IMR-90 (cell line): ENCODE measurements around the gene ISG20L2. TPM values are rescaled to one million over a fixed set of nuclear protein-coding genes. Genes with fewer than 3 reads are reported as not detected.

Source experiments
- ATAC-seq: fragments of 200-7000 bp; cut with Tn5 transposase; 2 replicates; pipeline ENCODE4 v1.9.1; 2020; ENCODE audit warnings: low read depth, mild to moderate bottlenecking, moderate library complexity
- BruUV-seq: library from RNA; stranded (reverse); fragments of 400-500 nt; replicated peaks from 2 replicates; lab custom pipeline; 2021; lab: Mats Ljungman, UMichigan
- CTCF ChIA-PET: fragments of 300-600 bp; formaldehyde crosslinking; extraction: SDS; loops from one replicate; lab custom pipeline; 2021; ENCODE audit warnings: antibody characterized with exemption; lab: Yijun Ruan, JAX
- POLR2A ChIA-PET: fragments of 300-600 bp; sonication (Branson Sonifier 250); formaldehyde crosslinking; loops from one replicate; lab custom pipeline; 2022; ENCODE audit warnings: antibody characterized with exemption; ENCODE audit not compliant: unreplicated experiment; lab: Charles Lee
- DNase-seq: peaks from one replicate; pipeline ENCODE4 v3.0.0; 2013
- H2AFZ ChIP-seq: replicated peaks from 2 replicates; pipeline ENCODE3; 2013; ENCODE audit warnings: low read length, mild to moderate bottlenecking; ENCODE audit not compliant: poor library complexity
- H2AK5ac ChIP-seq: 2 replicates; pipeline ENCODE4 v1.6.1; 2013; ENCODE audit warnings: low read depth, low read length, inconsistent platforms
- H2AK9ac ChIP-seq: replicated peaks from 2 replicates; pipeline ENCODE3; 2013; ENCODE audit warnings: mild to moderate bottlenecking, low read depth, low read length, moderate library complexity; ENCODE audit not compliant: poor library complexity
- H2BK120ac ChIP-seq: 2 replicates; pipeline ENCODE4 v1.6.1; 2013; ENCODE audit warnings: low read depth, low read length, inconsistent platforms
- H2BK15ac ChIP-seq: 3 replicates; pipeline ENCODE4 v1.6.1; 2013; ENCODE audit warnings: low read depth, low read length, inconsistent platforms
- H2BK20ac ChIP-seq: 2 replicates; pipeline ENCODE4 v1.6.1; 2013; ENCODE audit warnings: low read depth, mild to moderate bottlenecking, inconsistent platforms, low read length, moderate library complexity
- H2BK5ac ChIP-seq: 2 replicates; pipeline ENCODE4 v1.6.1; 2013; ENCODE audit warnings: mild to moderate bottlenecking, low read depth, low read length, inconsistent platforms; ENCODE audit not compliant: poor library complexity, severe bottlenecking
- H3K14ac ChIP-seq: replicated peaks from 2 replicates; pipeline ENCODE4 v1.6.1; 2013; ENCODE audit warnings: low read depth, low read length, inconsistent platforms
- H3K18ac ChIP-seq: 2 replicates; pipeline ENCODE4 v1.6.1; 2013; ENCODE audit warnings: low read depth, low read length, control low read depth
- H3K23ac ChIP-seq: 2 replicates; pipeline ENCODE4 v1.6.1; 2013; ENCODE audit warnings: low read depth, low read length, inconsistent platforms
- H3K27ac ChIP-seq: 2 replicates; pipeline ENCODE4 v1.5.1; 2013; ENCODE audit warnings: mild to moderate bottlenecking, control low read depth, low read length; ENCODE audit not compliant: insufficient read depth
- H3K27me3 ChIP-seq: 2 replicates; pipeline ENCODE4 v1.6.1; 2013; ENCODE audit warnings: low read length; ENCODE audit not compliant: control insufficient read depth, insufficient read depth
- H3K36me3 ChIP-seq: 2 replicates; pipeline ENCODE4 v1.6.1; 2013; ENCODE audit warnings: low read length, mixed read lengths; ENCODE audit not compliant: control insufficient read depth, insufficient read depth
- H3K4ac ChIP-seq: 2 replicates; pipeline ENCODE4 v1.6.1; 2013; ENCODE audit warnings: low read depth, low read length, inconsistent platforms
- H3K4me1 ChIP-seq: 2 replicates; pipeline ENCODE4 v1.6.1; 2013; ENCODE audit warnings: low read length, mixed read lengths; ENCODE audit not compliant: control insufficient read depth, insufficient read depth
- H3K4me2 ChIP-seq: 2 replicates; pipeline ENCODE4 v1.6.1; 2013; ENCODE audit warnings: low read depth, mild to moderate bottlenecking, control low read depth, low read length, moderate library complexity
- H3K4me3 ChIP-seq: 2 replicates; pipeline ENCODE4 v1.5.1; 2013; ENCODE audit warnings: low read depth, mild to moderate bottlenecking, control low read depth, low read length, moderate library complexity; ENCODE audit not compliant: insufficient read depth
- H3K56ac ChIP-seq: 2 replicates; pipeline ENCODE4 v1.6.1; 2013; ENCODE audit warnings: low read length, inconsistent platforms; ENCODE audit not compliant: insufficient read depth; ENCODE audit errors: extremely low read depth
- H3K79me1 ChIP-seq, 2 experiments: 2 replicates each; pipeline ENCODE4 v1.6.1; 2013; ENCODE audit warnings: low read length in 2 of 2, inconsistent platforms in 1 of 2, low read depth in 1 of 2
- H3K9ac ChIP-seq: 2 replicates; pipeline ENCODE4 v1.6.1; 2013; ENCODE audit warnings: low read depth, low read length, control low read depth
- H3K9me1 ChIP-seq: 2 replicates; pipeline ENCODE4 v1.6.1; 2013; ENCODE audit warnings: low read length, inconsistent platforms; ENCODE audit not compliant: insufficient read depth
- H3K9me3 ChIP-seq: 2 replicates; pipeline ENCODE4 v1.6.1; 2013; ENCODE audit warnings: low read length; ENCODE audit not compliant: control insufficient read depth, insufficient read depth
- H4K20me1 ChIP-seq: 2 replicates; pipeline ENCODE4 v1.6.1; 2013; ENCODE audit warnings: low read length, inconsistent platforms; ENCODE audit not compliant: insufficient read depth
- H4K5ac ChIP-seq: 2 replicates; pipeline ENCODE4 v1.6.1; 2013; ENCODE audit warnings: mild to moderate bottlenecking, low read depth, low read length, control low read depth
- H4K8ac ChIP-seq, 2 experiments: 2 replicates each; pipeline ENCODE4 v1.6.1; 2013; ENCODE audit warnings: low read depth in 2 of 2, low read length in 2 of 2, control low read depth in 1 of 2, inconsistent platforms in 1 of 2
- H4K91ac ChIP-seq: 2 replicates; pipeline ENCODE4 v1.6.1; 2013; ENCODE audit warnings: low read depth, low read length, inconsistent platforms; ENCODE audit not compliant: insufficient read depth
- BHLHE40 ChIP-seq: fragments of 150-350 bp; IDR thresholded peaks from 2 replicates; pipeline ENCODE4 v1.6.1; 2016; ENCODE audit warnings: mild to moderate bottlenecking, low read depth, low read length
- CEBPB ChIP-seq: IDR thresholded peaks from 2 replicates; pipeline ENCODE4 v1.6.1; 2012; ENCODE audit warnings: low read depth, low read length, improper control_type of control experiment
- CHD1 ChIP-seq: IDR thresholded peaks from 2 replicates; pipeline ENCODE4 v1.6.1; 2012; ENCODE audit warnings: low read depth, low read length, improper control_type of control experiment
- ELK1 ChIP-seq: fragments of 150-350 bp; IDR thresholded peaks from 2 replicates; pipeline ENCODE4 v1.6.1; 2016; ENCODE audit warnings: low read depth, mild to moderate bottlenecking, low read length, moderate library complexity, borderline replicate concordance
- FOS ChIP-seq: fragments of 150-350 bp; IDR thresholded peaks from 2 replicates; pipeline ENCODE4 v1.6.1; 2016; ENCODE audit warnings: low read depth, low read length
- MAFK ChIP-seq: IDR thresholded peaks from 2 replicates; pipeline ENCODE4 v1.6.1; 2012; ENCODE audit warnings: low read depth, low read length, improper control_type of control experiment
- MAZ ChIP-seq: IDR thresholded peaks from 2 replicates; pipeline ENCODE4 v1.6.1; 2012; ENCODE audit warnings: low read depth, mild to moderate bottlenecking, low read length, improper control_type of control experiment, moderate library complexity, borderline replicate concordance
- MXI1 ChIP-seq: IDR thresholded peaks from 2 replicates; pipeline ENCODE4 v1.6.1; 2012; ENCODE audit warnings: low read depth, mild to moderate bottlenecking, low read length, moderate library complexity, borderline replicate concordance
- NFE2L2 ChIP-seq: fragments of 150-350 bp; IDR thresholded peaks from 2 replicates; pipeline ENCODE4 v1.6.1; 2016; ENCODE audit warnings: low read depth, mild to moderate bottlenecking, low read length
- POLR2A ChIP-seq: IDR thresholded peaks from 2 replicates; pipeline ENCODE4 v1.6.1; 2012; ENCODE audit warnings: mild to moderate bottlenecking, low read depth, low read length
- RAD21 ChIP-seq: IDR thresholded peaks from 2 replicates; pipeline ENCODE4 v1.6.1; 2012; ENCODE audit warnings: low read length, improper control_type of control experiment
- RCOR1 ChIP-seq: IDR thresholded peaks from 2 replicates; pipeline ENCODE4 v1.6.1; 2012; ENCODE audit warnings: mild to moderate bottlenecking, low read length, improper control_type of control experiment; ENCODE audit not compliant: insufficient replicate concordance
- RFX5 ChIP-seq: IDR thresholded peaks from 2 replicates; pipeline ENCODE4 v1.8.0; 2012; ENCODE audit warnings: low read depth, mild to moderate bottlenecking, low read length, moderate library complexity
- SMC3 ChIP-seq: fragments of 150-350 bp; IDR thresholded peaks from 2 replicates; pipeline ENCODE4 v1.6.1; 2016; ENCODE audit warnings: low read depth, mild to moderate bottlenecking, antibody characterized with exemption, low read length, moderate library complexity
- WGBS, 2 experiments: methylation state at CpG; one replicate each; pipeline versions ENCODE4 v1.1.5 to v1.1.7; 2013; ENCODE audit warnings: missing lambda C conversion rate in 2 of 2; ENCODE audit not compliant: insufficient read length in 1 of 2; ENCODE audit errors: extremely low coverage in 2 of 2; 5-methylcytosine and 5-hydroxymethylcytosine counted together
- dilution Hi-C: fragments of 300-500 bp; cut with HindIII; formaldehyde crosslinking; loops from one replicate; pipeline ENCODE4 v1.14.3; 2018; ENCODE audit warnings: low sequenced_read_pairs; ENCODE audit not compliant: unreplicated experiment
- in situ Hi-C: fragments of 300-500 bp; cut with MboI; formaldehyde crosslinking; loops from 3 replicates; pipeline ENCODE4 v1.14.3; 2019; ENCODE audit warnings: low sequenced_read_pairs, inconsistent platforms, mixed read lengths
- intact Hi-C: fragments of 100-400 bp; cut with micrococcal nuclease; formaldehyde crosslinking; loops from 2 replicates; pipeline ENCODE4 v1.10.0; 2022
- polyA plus RNA-seq, 3 experiments: library from polyadenylated mRNA; depleted of rRNA; stranded (reverse); fragments of >200 nt; gene quantifications; 2 replicates each; pipeline ENCODE4 v1.2.3, GENCODE V29; 2012; ENCODE audit warnings: low replicate concordance in 1 of 3
- total RNA-seq: library from RNA; depleted of rRNA; stranded (reverse); fragments of >200 nt; gene quantifications from 2 replicates; pipeline ENCODE4 v1.2.3, GENCODE V29; 2012
- TF ChIP-seq, protein P1 (sequence below): conservative IDR thresholded peaks from 2 replicates; pipeline ENCODE4 v1.5.1; 2012; ENCODE audit warnings: mild to moderate bottlenecking, low read depth, low read length, improper control_type of control experiment
- TF ChIP-seq, protein P2 (sequence below): fragments of 150-350 bp; IDR thresholded peaks from 2 replicates; pipeline ENCODE4 v1.6.1; 2017; ENCODE audit warnings: mild to moderate bottlenecking, antibody characterized with exemption, low read length, low read depth

ISG20L2 gene
- total and polyA plus RNA-seq, 2 of the 4 experiments (the other 2 are of a cell fraction): 17.0 to 27.3 TPM

DNA sequence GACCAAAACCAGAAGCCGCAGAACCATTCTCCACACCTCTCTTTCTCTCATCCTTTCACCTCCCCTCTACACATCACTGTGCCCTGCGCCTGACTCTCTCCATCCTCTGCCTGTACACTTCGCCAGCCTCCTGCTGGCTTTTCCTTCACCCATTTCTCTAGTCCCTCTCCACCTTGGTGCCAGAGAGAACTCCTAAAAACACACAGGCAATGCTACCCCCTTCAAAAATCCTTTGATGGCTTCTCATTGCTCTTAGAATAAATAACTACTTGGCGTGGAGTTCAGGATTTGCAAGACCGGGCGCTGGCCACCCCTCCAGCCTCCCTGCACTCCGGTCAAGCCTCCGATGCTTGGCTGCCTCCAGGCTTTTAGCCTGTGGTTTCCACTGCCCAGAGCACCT lies 31.8 kb downstream of the ISG20L2 start:
- Histone ChIP-seq H3K4me2 (no peak overlapping the region), H3K9me3 (no peaks in the 10 kb centered on the region), H3K14ac (no peak overlapping the region), H3K23ac (no peak overlapping the region), H2AFZ (no peak overlapping the region), H4K5ac (no peak overlapping the region), H3K27me3 (peaks cover 2% of the 10 kb centered on the region; the same call in 1 of the 2 replicates), H3K9me1 (no peaks in the 10 kb centered on the region), H4K20me1 (no peaks in the 10 kb centered on the region), H2AK9ac (no peak overlapping the region), H4K91ac (no peak overlapping the region), H3K4ac (no peak overlapping the region), H2BK15ac (no peak overlapping the region), H3K4me3 (no peak overlapping the region), H3K9ac (no peak overlapping the region), H3K79me1 (no peaks in the 10 kb centered on the region), H2BK120ac (no peak overlapping the region), H3K36me3 (no peaks in the 10 kb centered on the region), H3K4me1 (peaks cover 1% of the 10 kb centered on the region; the same call in 1 of the 2 replicates), H3K27ac (no peak overlapping the region), H3K56ac (no peak overlapping the region), H4K8ac (no peak overlapping the region), H3K18ac (no peak overlapping the region), H2AK5ac (no peak overlapping the region), H2BK20ac (no peak overlapping the region), H2BK5ac (no peak overlapping the region)
- ATAC-seq: no peak
- WGBS, 2 experiments: 93% methylated on average over 4 of the region's 8 CpGs; no CpG with 5 or more reads in 1 of the 2 experiments
- dilution Hi-C loops (no loop called here), in situ Hi-C loops (loop anchor here (10.0 kb wide), 1 partner anchor 188 kb away; no protein-coding TSS in a partner anchor), intact Hi-C loops (no loop called here)
- POLR2A ChIA-PET: no interaction called here
- no peak for DNase-seq
- no TSS peak for BruUV-seq
- CTCF ChIA-PET: no interaction called here
- TF ChIP-seq, protein P1, sequence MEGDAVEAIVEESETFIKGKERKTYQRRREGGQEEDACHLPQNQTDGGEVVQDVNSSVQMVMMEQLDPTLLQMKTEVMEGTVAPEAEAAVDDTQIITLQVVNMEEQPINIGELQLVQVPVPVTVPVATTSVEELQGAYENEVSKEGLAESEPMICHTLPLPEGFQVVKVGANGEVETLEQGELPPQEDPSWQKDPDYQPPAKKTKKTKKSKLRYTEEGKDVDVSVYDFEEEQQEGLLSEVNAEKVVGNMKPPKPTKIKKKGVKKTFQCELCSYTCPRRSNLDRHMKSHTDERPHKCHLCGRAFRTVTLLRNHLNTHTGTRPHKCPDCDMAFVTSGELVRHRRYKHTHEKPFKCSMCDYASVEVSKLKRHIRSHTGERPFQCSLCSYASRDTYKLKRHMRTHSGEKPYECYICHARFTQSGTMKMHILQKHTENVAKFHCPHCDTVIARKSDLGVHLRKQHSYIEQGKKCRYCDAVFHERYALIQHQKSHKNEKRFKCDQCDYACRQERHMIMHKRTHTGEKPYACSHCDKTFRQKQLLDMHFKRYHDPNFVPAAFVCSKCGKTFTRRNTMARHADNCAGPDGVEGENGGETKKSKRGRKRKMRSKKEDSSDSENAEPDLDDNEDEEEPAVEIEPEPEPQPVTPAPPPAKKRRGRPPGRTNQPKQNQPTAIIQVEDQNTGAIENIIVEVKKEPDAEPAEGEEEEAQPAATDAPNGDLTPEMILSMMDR: no peak
- TF ChIP-seq RCOR1: no peak
- TF ChIP-seq, protein P2, sequence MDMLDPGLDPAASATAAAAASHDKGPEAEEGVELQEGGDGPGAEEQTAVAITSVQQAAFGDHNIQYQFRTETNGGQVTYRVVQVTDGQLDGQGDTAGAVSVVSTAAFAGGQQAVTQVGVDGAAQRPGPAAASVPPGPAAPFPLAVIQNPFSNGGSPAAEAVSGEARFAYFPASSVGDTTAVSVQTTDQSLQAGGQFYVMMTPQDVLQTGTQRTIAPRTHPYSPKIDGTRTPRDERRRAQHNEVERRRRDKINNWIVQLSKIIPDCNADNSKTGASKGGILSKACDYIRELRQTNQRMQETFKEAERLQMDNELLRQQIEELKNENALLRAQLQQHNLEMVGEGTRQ: no peak
- TF ChIP-seq CHD1: no peak
- no peak for TF ChIP-seq RFX5
- TF ChIP-seq RAD21: no peak
- no peak for TF ChIP-seq MXI1
- TF ChIP-seq MAFK: no peak
- no peak for TF ChIP-seq POLR2A
- TF ChIP-seq SMC3: no peak
- no peak for TF ChIP-seq CEBPB
- no peak for TF ChIP-seq MAZ
- TF ChIP-seq BHLHE40: no peak
- no peak for TF ChIP-seq FOS
- TF ChIP-seq NFE2L2: no peak
- TF ChIP-seq ELK1: no peak
